HepG2 (cell line): ENCODE results near the gene FAF1. TPM values are rescaled to one million over a fixed set of nuclear protein-coding genes. Genes with fewer than 3 reads are reported as not detected.

Experiments used
- ATAC-seq: fragments of 200-7000 bp; cut with Tn5 transposase; 3 replicates; pipeline ENCODE4 v1.9.1; 2020; ENCODE audit warnings: mild to moderate bottlenecking, moderate library complexity
- BruUV-seq: library from RNA; stranded (reverse); fragments of 400-500 nt; replicated peaks from 2 replicates; lab custom pipeline; 2021; lab: Mats Ljungman, UMichigan
- CTCF ChIA-PET: fragments of 300-600 bp; formaldehyde crosslinking; extraction: SDS; loops from one replicate; lab custom pipeline; 2021; ENCODE audit warnings: low total read pairs, inconsistent platforms, low intra/inter-chr PET ratio; lab: Yijun Ruan, JAX
- POLR2A ChIA-PET: fragments of 350-600 bp; sonication (Branson Sonifier 250); formaldehyde crosslinking; loops from one replicate; lab custom pipeline; 2020; ENCODE audit warnings: antibody characterized with exemption, inconsistent platforms; lab: Yijun Ruan, JAX
- DNase-seq: peaks from one replicate; pipeline ENCODE4 v3.0.0-alpha.2; 2015; ENCODE audit warnings: low spot score
- FAIRE-seq: peaks from 3 replicates; lab custom pipeline; 2011; peaks lifted over from hg19 to GRCh38; lab: Jason Lieb, UNC
- H2AFZ ChIP-seq: one replicate; pipeline ENCODE4 v1.6.1; 2011; ENCODE audit warnings: low read length, inconsistent platforms
- H3K27ac ChIP-seq: fragments of 300-600 bp; 3 replicates; pipeline ENCODE4 v1.8.0; 2011; ENCODE audit warnings: mixed run types, mild to moderate bottlenecking, mixed read lengths, low read length, inconsistent platforms; ENCODE audit not compliant: insufficient read depth; ENCODE audit errors: extremely low read length
- H3K27me3 ChIP-seq, 2 experiments: fragments of 200-600 bp in 1 of 2; 2 replicates in 1 of 2; 3 replicates in 1 of 2; pipeline versions ENCODE4 v1.6.0 to v1.8.0; 2011; ENCODE audit warnings: low read length in 2 of 2, mild to moderate bottlenecking in 2 of 2, moderate library complexity in 2 of 2, inconsistent platforms in 1 of 2; ENCODE audit not compliant: insufficient read depth in 2 of 2, control insufficient read depth in 1 of 2
- H3K36me3 ChIP-seq, 2 experiments: fragments of 200-600 bp in 1 of 2; replicated peaks in 1 of 2; 2 replicates in 1 of 2; 3 replicates in 1 of 2; pipeline versions ENCODE4 v1.5.1 to v1.8.0; 2011; ENCODE audit warnings: low read length in 2 of 2, inconsistent platforms in 1 of 2; ENCODE audit not compliant: insufficient read depth in 2 of 2, control insufficient read depth in 1 of 2
- H3K4me1 ChIP-seq: 2 replicates; pipeline ENCODE4 v1.5.1; 2012; ENCODE audit warnings: low read length, inconsistent platforms; ENCODE audit not compliant: insufficient read depth
- H3K4me2 ChIP-seq: 2 replicates; pipeline ENCODE4 v1.6.0; 2011; ENCODE audit warnings: low read depth, low read length, inconsistent platforms
- H3K4me3 ChIP-seq, 3 experiments: fragments of 200-600 bp in 1 of 3; sonication (generic), shearing (Covaris generic) in 1 of 3; replicated peaks in 1 of 3; 2 replicates each; pipeline ENCODE4 v1.5.1; 2011 to 2016; ENCODE audit warnings: low read length in 3 of 3, inconsistent platforms in 2 of 3, low read depth in 2 of 3, mild to moderate bottlenecking in 2 of 3, control low read depth in 1 of 3, mixed read lengths in 1 of 3; ENCODE audit not compliant: insufficient read depth in 1 of 3
- H3K79me2 ChIP-seq: one replicate; pipeline ENCODE4 v1.6.1; 2011; ENCODE audit warnings: low read length, inconsistent platforms; ENCODE audit not compliant: insufficient read depth
- H3K9ac ChIP-seq: 2 replicates; pipeline ENCODE4 v1.6.0; 2011; ENCODE audit warnings: mild to moderate bottlenecking, low read depth, low read length, inconsistent platforms; ENCODE audit not compliant: insufficient read depth
- H3K9me3 ChIP-seq: 2 replicates; pipeline ENCODE4 v1.5.1; 2012; ENCODE audit warnings: mild to moderate bottlenecking, low read length
- H4K20me1 ChIP-seq: 2 replicates; pipeline ENCODE4 v1.6.0; 2011; ENCODE audit warnings: inconsistent platforms, mild to moderate bottlenecking, low read length, moderate library complexity; ENCODE audit not compliant: insufficient read depth
- ATF3 ChIP-seq: sonication (generic); formaldehyde crosslinking; IDR thresholded peaks from 2 replicates; pipeline ENCODE4 v1.4.0; 2020; ENCODE audit warnings: missing genetic modification reagents
- CHD4 ChIP-seq: fragments of 200-600 bp; sonication (generic); IDR thresholded peaks from 2 replicates; pipeline ENCODE4 v1.7.0; 2017; ENCODE audit warnings: mild to moderate bottlenecking, low read length, borderline replicate concordance
- GATAD1 ChIP-seq: IDR thresholded peaks from 2 replicates; pipeline ENCODE4 v1.6.1; 2016; ENCODE audit warnings: missing genetic modification reagents, missing compliant biosample characterization
- HMG20A ChIP-seq: IDR thresholded peaks from 2 replicates; pipeline ENCODE4 v1.6.1; 2016; ENCODE audit warnings: borderline replicate concordance
- IRF2 ChIP-seq: IDR thresholded peaks from 2 replicates; pipeline ENCODE4 v1.6.1; 2018; ENCODE audit warnings: missing genetic modification reagents, missing compliant biosample characterization
- NR2F6 ChIP-seq, 2 experiments: IDR thresholded peaks; 2 replicates each; pipeline ENCODE4 v1.6.1; 2016; ENCODE audit warnings: antibody characterized with exemption in 1 of 2, mild to moderate bottlenecking in 1 of 2
- RFX5 ChIP-seq: IDR thresholded peaks from 2 replicates; pipeline ENCODE4 v1.6.1; 2011; ENCODE audit warnings: low read depth, low read length, improper control_type of control experiment
- SNAI1 ChIP-seq: sonication (generic); formaldehyde crosslinking; IDR thresholded peaks from 2 replicates; pipeline ENCODE4 v1.5.0; 2020; ENCODE audit warnings: mild to moderate bottlenecking, missing genetic modification reagents, borderline replicate concordance
- SOX13 ChIP-seq, 3 experiments: fragments of 450-650 bp in 1 of 3; sonication (generic) in 1 of 3; formaldehyde crosslinking in 1 of 3; IDR thresholded peaks in 2 of 3; conservative IDR thresholded peaks in 1 of 3; 2 replicates each; pipeline versions ENCODE4 v1.5.0 to v1.6.1; 2016 to 2020; ENCODE audit warnings: antibody characterized with exemption in 1 of 3, mild to moderate bottlenecking in 1 of 3, missing compliant biosample characterization in 1 of 3, missing genetic modification reagents in 1 of 3, moderate library complexity in 1 of 3
- TRIM24 ChIP-seq: sonication (generic); formaldehyde crosslinking; IDR thresholded peaks from 2 replicates; pipeline ENCODE4 v1.8.0; 2022; ENCODE audit warnings: mild to moderate bottlenecking, missing genetic modification reagents
- ZFP41 ChIP-seq: sonication (generic); formaldehyde crosslinking; IDR thresholded peaks from 2 replicates; pipeline ENCODE4 v1.4.0; 2020; ENCODE audit warnings: mild to moderate bottlenecking, missing genetic modification reagents, borderline replicate concordance
- ZFYVE20 ChIP-seq: sonication (generic); formaldehyde crosslinking; IDR thresholded peaks from 2 replicates; pipeline ENCODE4 v1.8.0; 2023; ENCODE audit warnings: low read depth, mild to moderate bottlenecking, moderate library complexity, missing genetic modification reagents, borderline replicate concordance
- ZKSCAN5 ChIP-seq: sonication (generic); formaldehyde crosslinking; IDR thresholded peaks from 2 replicates; pipeline ENCODE4 v1.5.1; 2020; ENCODE audit warnings: mild to moderate bottlenecking, missing genetic modification reagents
- ZNF335 ChIP-seq: sonication (generic); formaldehyde crosslinking; IDR thresholded peaks from 2 replicates; pipeline ENCODE4 v1.4.0; 2020; ENCODE audit warnings: missing genetic modification reagents
- ZNF556 ChIP-seq: sonication (generic); formaldehyde crosslinking; IDR thresholded peaks from 2 replicates; pipeline ENCODE4 v1.4.0; 2020; ENCODE audit warnings: mild to moderate bottlenecking, missing genetic modification reagents, borderline replicate concordance
- ZSCAN21 ChIP-seq: sonication (generic); formaldehyde crosslinking; IDR thresholded peaks from 2 replicates; pipeline ENCODE4 v1.8.0; 2022; ENCODE audit warnings: mild to moderate bottlenecking, missing genetic modification reagents, moderate library complexity, borderline replicate concordance
- WGBS: methylation state at CpG from one replicate; pipeline ENCODE4 v1.1.6; 2017; ENCODE audit warnings: low lambda C conversion rate; 5-methylcytosine and 5-hydroxymethylcytosine counted together
- in situ Hi-C: cut with HindIII; loops from 2 replicates; pipeline ENCODE4 v1.10.0; 2017; ENCODE audit warnings: low pct_unique_long_range_greater_than_20kb; ENCODE audit not compliant: extremely low pct_ligation_motif_present
- intact Hi-C: fragments of 100-400 bp; cut with micrococcal nuclease; formaldehyde crosslinking; loops from one replicate; pipeline ENCODE4 v1.10.0; 2022; ENCODE audit not compliant: unreplicated experiment
- polyA plus RNA-seq, 8 experiments: library from polyadenylated mRNA; depleted of rRNA in 3 of 8; stranded (reverse) in 7 of 8; unstranded in 1 of 8; fragments of >200 nt; fragmentation: Illumina TruSeq in 4 of 8; extraction: Trizol in 4 of 8; gene quantifications; 2 replicates each; pipeline versions ENCODE4 v1.2.1 to v1.2.3, GENCODE V29; 2011 to 2016; ENCODE audit warnings: low read depth in 4 of 8, missing spikeins in 1 of 8, mixed read lengths in 1 of 8; ENCODE audit not compliant: insufficient read depth in 1 of 8
- total RNA-seq, 5 experiments: library from RNA; depleted of rRNA; stranded (reverse); fragments of >200 nt; fragmentation: Illumina TruSeq; extraction: Trizol; gene quantifications; 2 replicates each; pipeline ENCODE4 v1.2.3, GENCODE V29; 2016; ENCODE audit warnings: low read depth in 1 of 5
- TF ChIP-seq, protein P1 (sequence below): sonication (generic); formaldehyde crosslinking; IDR thresholded peaks from 2 replicates; pipeline ENCODE4 v1.5.1; 2020; ENCODE audit warnings: mild to moderate bottlenecking, moderate library complexity, missing genetic modification reagents
- TF ChIP-seq, protein P2 (sequence below): sonication (generic); formaldehyde crosslinking; IDR thresholded peaks from 2 replicates; pipeline ENCODE4 v1.8.1; 2023; ENCODE audit warnings: missing genetic modification reagents, inconsistent platforms, borderline replicate concordance
- TF ChIP-seq, protein P3 (sequence below): sonication (generic); formaldehyde crosslinking; IDR thresholded peaks from 2 replicates; pipeline ENCODE4 v1.4.0; 2020; ENCODE audit warnings: missing genetic modification reagents, borderline replicate concordance

FAF1 gene
- total and polyA plus RNA-seq, 2 of the 13 experiments (the other 11 are each of a cell fraction or from before 2014, with no cell fraction given), result 19.4 to 63.3 TPM

- Histone ChIP-seq H3K27ac (no peak overlapping the region), H3K9ac (no peak overlapping the region), H3K4me2 (no peak overlapping the region), H4K20me1 (no peaks in the 10 kb centered on the region), H3K4me3 (no peak overlapping the region), H3K79me2 (no peaks in the 10 kb centered on the region), H3K9me3 (no peaks in the 10 kb centered on the region), H3K36me3 (no peaks in the 10 kb centered on the region), H3K27me3 (no peaks in the 10 kb centered on the region), H3K4me1 (peaks cover 15% of the 10 kb centered on the region), H2AFZ (no peak overlapping the region)
- ATAC-seq (no peak), FAIRE-seq (no peak), DNase-seq (no peak)
- POLR2A ChIA-PET, result no interaction called here
- 92% methylated on average over 1 of the region's 1 CpG for WGBS
- CTCF ChIA-PET, result no interaction called here
- in situ Hi-C loops, result loop anchor here (10.0 kb wide), 1 partner anchor 58 kb away; no protein-coding TSS in a partner anchor
- BruUV-seq, result no TSS peak
- intact Hi-C loops, result no loop called here
- TF ChIP-seq, protein P1, sequence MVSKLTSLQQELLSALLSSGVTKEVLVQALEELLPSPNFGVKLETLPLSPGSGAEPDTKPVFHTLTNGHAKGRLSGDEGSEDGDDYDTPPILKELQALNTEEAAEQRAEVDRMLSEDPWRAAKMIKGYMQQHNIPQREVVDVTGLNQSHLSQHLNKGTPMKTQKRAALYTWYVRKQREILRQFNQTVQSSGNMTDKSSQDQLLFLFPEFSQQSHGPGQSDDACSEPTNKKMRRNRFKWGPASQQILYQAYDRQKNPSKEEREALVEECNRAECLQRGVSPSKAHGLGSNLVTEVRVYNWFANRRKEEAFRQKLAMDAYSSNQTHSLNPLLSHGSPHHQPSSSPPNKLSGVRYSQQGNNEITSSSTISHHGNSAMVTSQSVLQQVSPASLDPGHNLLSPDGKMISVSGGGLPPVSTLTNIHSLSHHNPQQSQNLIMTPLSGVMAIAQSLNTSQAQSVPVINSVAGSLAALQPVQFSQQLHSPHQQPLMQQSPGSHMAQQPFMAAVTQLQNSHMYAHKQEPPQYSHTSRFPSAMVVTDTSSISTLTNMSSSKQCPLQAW (CRISPR knock-in tag), result no peak
- TF ChIP-seq GATAD1 (CRISPR knock-in tag) (no peak), RFX5 (no peak), ZNF556 (CRISPR knock-in tag) (no peak), ATF3 (no peak), ZSCAN21 (CRISPR knock-in tag) (no peak), ZNF335 (CRISPR knock-in tag) (no peak), ZKSCAN5 (CRISPR knock-in tag) (no peak), NR2F6 (IDR thresholded peaks at IDR 0.05) (no peak), NR2F6 (CRISPR knock-in tag; IDR thresholded peaks at IDR 0.05) (no peak), ZFYVE20 (CRISPR knock-in tag) (no peak), SNAI1 (CRISPR knock-in tag) (no peak), TRIM24 (CRISPR knock-in tag) (no peak), SOX13 (IDR thresholded peaks at IDR 0.05) (no peak), SOX13 (CRISPR knock-in tag; conservative IDR thresholded peaks at IDR 0.05 in 1 of 2, IDR thresholded peaks at IDR 0.05 in 1 of 2) (no peak), HMG20A (CRISPR knock-in tag) (no peak), ZFP41 (no peak), CHD4 (no peak), IRF2 (no peak)
- TF ChIP-seq, protein P2, sequence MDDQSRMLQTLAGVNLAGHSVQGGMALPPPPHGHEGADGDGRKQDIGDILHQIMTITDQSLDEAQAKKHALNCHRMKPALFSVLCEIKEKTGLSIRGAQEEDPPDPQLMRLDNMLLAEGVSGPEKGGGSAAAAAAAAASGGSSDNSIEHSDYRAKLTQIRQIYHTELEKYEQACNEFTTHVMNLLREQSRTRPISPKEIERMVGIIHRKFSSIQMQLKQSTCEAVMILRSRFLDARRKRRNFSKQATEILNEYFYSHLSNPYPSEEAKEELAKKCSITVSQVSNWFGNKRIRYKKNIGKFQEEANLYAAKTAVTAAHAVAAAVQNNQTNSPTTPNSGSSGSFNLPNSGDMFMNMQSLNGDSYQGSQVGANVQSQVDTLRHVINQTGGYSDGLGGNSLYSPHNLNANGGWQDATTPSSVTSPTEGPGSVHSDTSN, result no peak
- TF ChIP-seq, protein P3, sequence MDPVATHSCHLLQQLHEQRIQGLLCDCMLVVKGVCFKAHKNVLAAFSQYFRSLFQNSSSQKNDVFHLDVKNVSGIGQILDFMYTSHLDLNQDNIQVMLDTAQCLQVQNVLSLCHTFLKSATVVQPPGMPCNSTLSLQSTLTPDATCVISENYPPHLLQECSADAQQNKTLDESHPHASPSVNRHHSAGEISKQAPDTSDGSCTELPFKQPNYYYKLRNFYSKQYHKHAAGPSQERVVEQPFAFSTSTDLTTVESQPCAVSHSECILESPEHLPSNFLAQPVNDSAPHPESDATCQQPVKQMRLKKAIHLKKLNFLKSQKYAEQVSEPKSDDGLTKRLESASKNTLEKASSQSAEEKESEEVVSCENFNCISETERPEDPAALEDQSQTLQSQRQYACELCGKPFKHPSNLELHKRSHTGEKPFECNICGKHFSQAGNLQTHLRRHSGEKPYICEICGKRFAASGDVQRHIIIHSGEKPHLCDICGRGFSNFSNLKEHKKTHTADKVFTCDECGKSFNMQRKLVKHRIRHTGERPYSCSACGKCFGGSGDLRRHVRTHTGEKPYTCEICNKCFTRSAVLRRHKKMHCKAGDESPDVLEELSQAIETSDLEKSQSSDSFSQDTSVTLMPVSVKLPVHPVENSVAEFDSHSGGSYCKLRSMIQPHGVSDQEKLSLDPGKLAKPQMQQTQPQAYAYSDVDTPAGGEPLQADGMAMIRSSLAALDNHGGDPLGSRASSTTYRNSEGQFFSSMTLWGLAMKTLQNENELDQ (CRISPR knock-in tag), result no peak
Measured at GRCh38 chr1:50522691-50523342, 437.2 kb downstream of the FAF1 start.
